ENCODE data around the gene TCF3. TPM values are rescaled to one million over a fixed set of nuclear protein-coding genes. Genes with fewer than 3 reads are reported as not detected.

Gene TCF3
- polyA plus RNA-seq, 1 donor: 74.3 TPM

GRCh38 chr19:1571358-1571757, 81.1 kb downstream of the TCF3 start:
- Histone ChIP-seq H3K36me3 (ENCODE audit: control insufficient read depth, insufficient read depth, low read length) (peaks cover 2% of the 10 kb centered on the region), H3K4me1 (ENCODE audit: control insufficient read depth, insufficient read depth, low read length) (peaks cover 12% of the 10 kb centered on the region), H3K4me3 (ENCODE audit: low read length) (no peak overlapping the region), H3K27ac (ENCODE audit: low read length) (no peak overlapping the region), H3K27me3 (ENCODE audit: control insufficient read depth, insufficient read depth, low read length) (no peaks in the 10 kb centered on the region), H3K9me3 (ENCODE audit: control insufficient read depth, low read depth, low read length) (peaks cover 9% of the 10 kb centered on the region)
- no peak for DNase-seq
- no CpG with 5 or more reads among the region's 12 CpGs for WGBS (ENCODE audit: insufficient coverage, low lambda C conversion rate)

DNA sequence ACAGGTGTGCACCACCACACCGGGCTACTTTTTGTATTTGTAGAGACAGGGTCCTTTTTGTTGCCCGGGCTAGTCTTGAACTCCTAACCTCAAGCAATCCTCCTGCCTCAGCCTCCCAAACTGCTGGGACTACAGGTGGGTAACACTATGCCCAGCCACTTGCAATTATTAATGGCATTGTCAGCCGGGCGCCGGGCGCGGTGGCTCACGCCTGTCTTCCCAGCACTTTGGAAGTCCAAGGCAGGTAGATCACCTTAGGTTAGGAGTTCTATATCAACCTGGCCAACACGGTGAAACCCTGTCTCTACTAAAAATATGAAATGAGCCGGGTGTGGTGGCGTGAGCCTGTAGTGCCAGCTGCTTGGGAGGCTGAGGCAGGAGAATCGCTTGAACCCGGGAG, 81.6 kb downstream of the TCF3 start:
- 100% methylated on average over 3 of the region's 13 CpGs for WGBS (ENCODE audit: insufficient coverage, low lambda C conversion rate)
- no peaks in the 10 kb centered on the region for H3K36me3 ChIP-seq (ENCODE audit: control insufficient read depth, insufficient read depth, low read length)

GRCh38 chr19:1569997-1570396, 82.4 kb downstream of the TCF3 start:
- 72% methylated on average over 1 of the region's 4 CpGs for WGBS (ENCODE audit: insufficient coverage, low lambda C conversion rate)
- H3K27ac ChIP-seq (ENCODE audit: low read length): no peak overlapping the region
- H3K27me3 ChIP-seq (ENCODE audit: control insufficient read depth, insufficient read depth, low read length): no peaks in the 10 kb centered on the region
- H3K4me3 ChIP-seq (ENCODE audit: low read length): no peak overlapping the region
- H3K9me3 ChIP-seq (ENCODE audit: control insufficient read depth, low read depth, low read length): peaks cover 9% of the 10 kb centered on the region
- no peak for DNase-seq
- peaks cover 20% of the 10 kb centered on the region for H3K4me1 ChIP-seq (ENCODE audit: control insufficient read depth, insufficient read depth, low read length)
- H3K36me3 ChIP-seq (ENCODE audit: control insufficient read depth, insufficient read depth, low read length): no peaks in the 10 kb centered on the region

More for the DNA sequence above, 81.6 kb downstream of the TCF3 start:
- DNase-seq: no peak
- Histone ChIP-seq H3K4me3 (ENCODE audit: low read length) (no peak overlapping the region), H3K27ac (ENCODE audit: low read length) (no peak overlapping the region), H3K9me3 (ENCODE audit: control insufficient read depth, low read depth, low read length) (peaks cover 9% of the 10 kb centered on the region), H3K27me3 (ENCODE audit: control insufficient read depth, insufficient read depth, low read length) (no peaks in the 10 kb centered on the region), H3K4me1 (ENCODE audit: control insufficient read depth, insufficient read depth, low read length) (peaks cover 15% of the 10 kb centered on the region)

- WGBS (ENCODE audit: insufficient coverage, low lambda C conversion rate): no CpG with 5 or more reads among the region's 63 CpGs
Measured at GRCh38 chr19:1568320-1569019, 83.9 kb downstream of the TCF3 start, which contains the start of gene MEX3D. Gene MEX3D, minus strand, starts transcription at chr19:1568325. Its CDS starts 267 bp downstream, at chr19:1568058.

DNA sequence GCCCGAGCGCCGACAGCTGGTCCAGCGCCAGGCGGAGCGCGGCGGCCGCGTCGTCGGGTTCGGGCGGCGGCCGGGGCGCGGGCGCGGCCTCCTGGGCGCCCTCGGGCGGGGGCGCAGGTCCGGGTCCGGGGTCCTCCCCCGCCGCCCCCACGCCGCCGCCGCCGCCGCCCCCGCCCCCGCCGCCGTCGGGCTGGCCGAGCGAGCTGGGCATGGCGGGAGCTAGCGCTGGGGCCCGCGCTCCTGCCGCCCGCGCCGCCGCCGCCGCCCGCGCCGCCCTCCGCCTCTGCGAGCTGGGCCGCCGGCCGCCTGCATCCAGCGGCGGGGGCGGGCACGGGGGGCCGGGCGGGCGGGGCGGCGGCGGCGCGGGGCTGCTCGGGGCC, 84.6 kb downstream of the TCF3 start:
- H3K36me3 ChIP-seq (ENCODE audit: control insufficient read depth, insufficient read depth, low read length): no peaks in the 10 kb centered on the region
- H3K4me1 ChIP-seq (ENCODE audit: control insufficient read depth, insufficient read depth, low read length): peaks cover 14% of the 10 kb centered on the region
- no peak overlapping the region for H3K4me3 ChIP-seq (ENCODE audit: low read length)
- peaks cover 9% of the 10 kb centered on the region for H3K9me3 ChIP-seq (ENCODE audit: control insufficient read depth, low read depth, low read length)
- no CpG with 5 or more reads among the region's 73 CpGs for WGBS (ENCODE audit: insufficient coverage, low lambda C conversion rate)
- no peaks in the 10 kb centered on the region for H3K27me3 ChIP-seq (ENCODE audit: control insufficient read depth, insufficient read depth, low read length)
- DNase-seq: peak in 1 of 2 donors; percentile 20
- no peak overlapping the region for H3K27ac ChIP-seq (ENCODE audit: low read length)

More at GRCh38 chr19:1568320-1569019, 83.9 kb downstream of the TCF3 start, which contains the start of gene MEX3D:
- Histone ChIP-seq H3K36me3 (ENCODE audit: control insufficient read depth, insufficient read depth, low read length) (no peaks in the 10 kb centered on the region), H3K9me3 (ENCODE audit: control insufficient read depth, low read depth, low read length) (peaks cover 9% of the 10 kb centered on the region), H3K4me3 (ENCODE audit: low read length) (peak within 1 kb of the TSS; percentile 80), H3K27me3 (ENCODE audit: control insufficient read depth, insufficient read depth, low read length) (no peaks in the 10 kb centered on the region), H3K4me1 (ENCODE audit: control insufficient read depth, insufficient read depth, low read length) (peaks cover 16% of the 10 kb centered on the region), H3K27ac (ENCODE audit: low read length) (peak within 1 kb of the TSS; percentile 96)
- peak; percentile 60 to 72 for DNase-seq

DNA sequence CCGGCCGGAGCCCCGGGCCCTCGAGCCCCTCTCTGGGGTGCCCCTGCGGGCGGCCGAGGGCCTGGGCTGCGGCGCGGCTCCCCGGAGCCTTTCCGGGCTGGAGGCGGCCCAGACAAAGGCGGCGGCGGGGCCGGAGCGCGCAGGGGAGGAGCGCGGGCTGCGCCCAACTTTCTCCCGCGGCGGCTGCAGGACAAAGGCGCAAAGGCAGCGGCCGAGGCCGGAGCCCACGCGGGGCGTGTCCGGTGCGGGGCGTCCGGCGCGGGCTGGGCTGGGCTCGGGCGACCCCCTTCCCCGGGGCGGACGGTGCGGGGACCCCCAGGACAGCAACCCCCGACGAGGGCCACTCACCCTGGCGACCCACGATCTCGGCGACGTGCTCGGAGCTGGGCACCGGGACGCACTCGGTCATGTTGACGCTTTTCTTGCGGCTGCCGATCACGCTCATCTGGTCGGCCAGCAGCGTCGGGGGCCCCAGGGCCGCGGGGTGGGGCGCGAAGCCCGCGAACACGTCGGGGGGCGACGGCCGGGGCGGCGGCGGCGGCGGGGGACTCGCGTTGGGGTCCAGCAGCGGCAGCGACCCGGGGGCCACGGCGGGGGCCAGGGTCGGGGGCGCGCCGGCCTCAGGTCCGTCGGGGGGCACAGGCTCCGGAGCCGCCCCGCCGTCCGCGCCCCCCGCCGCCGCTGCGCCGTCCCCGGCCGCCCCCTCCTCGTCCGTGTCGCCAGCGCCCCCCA, 85.1 kb downstream of the TCF3 start:
- peaks cover 9% of the 10 kb centered on the region for H3K9me3 ChIP-seq (ENCODE audit: control insufficient read depth, low read depth, low read length)
- DNase-seq: no peak
- H3K27me3 ChIP-seq (ENCODE audit: control insufficient read depth, insufficient read depth, low read length): no peaks in the 10 kb centered on the region
- H3K4me1 ChIP-seq (ENCODE audit: control insufficient read depth, insufficient read depth, low read length): peaks cover 14% of the 10 kb centered on the region
- no CpG with 5 or more reads among the region's 108 CpGs for WGBS (ENCODE audit: insufficient coverage, low lambda C conversion rate)
- peak overlapping the region; percentile 80 for H3K4me3 ChIP-seq (ENCODE audit: low read length)
- no peaks in the 10 kb centered on the region for H3K36me3 ChIP-seq (ENCODE audit: control insufficient read depth, insufficient read depth, low read length)
- H3K27ac ChIP-seq (ENCODE audit: low read length): peak overlapping the region; percentile 96

- DNase-seq: peak; percentile 54 to 88
- Histone ChIP-seq H3K36me3 (ENCODE audit: control insufficient read depth, insufficient read depth, low read length) (no peaks in the 10 kb centered on the region), H3K27me3 (ENCODE audit: control insufficient read depth, insufficient read depth, low read length) (no peaks in the 10 kb centered on the region), H3K9me3 (ENCODE audit: control insufficient read depth, low read depth, low read length) (peaks cover 9% of the 10 kb centered on the region), H3K4me1 (ENCODE audit: control insufficient read depth, insufficient read depth, low read length) (peaks cover 14% of the 10 kb centered on the region), H3K4me3 (ENCODE audit: low read length) (peak overlapping the region; percentile 80), H3K27ac (ENCODE audit: low read length) (peak overlapping the region; percentile 96)
- WGBS (ENCODE audit: insufficient coverage, low lambda C conversion rate): no CpG with 5 or more reads among the region's 42 CpGs
Measured at GRCh38 chr19:1566392-1567115, 85.9 kb downstream of the TCF3 start.

GRCh38 chr19:1563251-1563650, 89.2 kb downstream of the TCF3 start:
- no peak overlapping the region for H3K4me3 ChIP-seq (ENCODE audit: low read length)
- peaks cover 2% of the 10 kb centered on the region for H3K9me3 ChIP-seq (ENCODE audit: control insufficient read depth, low read depth, low read length)
- H3K4me1 ChIP-seq (ENCODE audit: control insufficient read depth, insufficient read depth, low read length): peaks cover 7% of the 10 kb centered on the region
- H3K27me3 ChIP-seq (ENCODE audit: control insufficient read depth, insufficient read depth, low read length): no peaks in the 10 kb centered on the region
- peaks cover 3% of the 10 kb centered on the region for H3K36me3 ChIP-seq (ENCODE audit: control insufficient read depth, insufficient read depth, low read length)
- WGBS (ENCODE audit: insufficient coverage, low lambda C conversion rate): no CpG with 5 or more reads among the region's 6 CpGs
- no peak overlapping the region for H3K27ac ChIP-seq (ENCODE audit: low read length)
- DNase-seq: no peak

DNA sequence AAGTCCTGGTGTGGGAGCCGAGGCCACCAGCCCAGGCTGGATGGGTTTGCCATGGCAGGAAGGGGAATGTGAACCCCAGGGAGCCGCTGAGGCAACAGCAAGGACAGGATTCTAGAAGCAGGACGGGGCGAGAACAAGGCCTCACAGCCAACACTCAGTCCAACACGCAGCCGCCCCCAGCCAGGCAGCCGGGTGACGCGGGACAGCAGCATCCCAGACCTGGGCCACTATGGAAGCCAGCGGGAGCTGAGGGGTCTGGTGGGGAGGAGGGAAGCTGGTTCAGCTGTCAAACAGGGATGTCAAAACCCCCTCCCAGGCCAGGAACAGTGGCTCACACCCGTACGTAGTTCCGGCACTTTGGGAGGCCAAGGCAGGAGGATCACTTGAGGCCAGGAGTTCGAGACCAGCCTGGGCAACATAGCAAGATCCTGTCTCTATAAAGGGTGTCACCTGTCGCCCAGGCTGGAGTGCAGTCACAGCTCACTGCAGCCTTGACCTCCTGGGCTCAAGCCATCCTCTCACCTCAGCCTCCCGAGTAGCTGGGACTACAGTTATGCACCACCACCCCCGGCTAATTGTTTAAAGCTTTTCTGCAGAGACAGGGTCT, 91.1 kb downstream of the TCF3 start:
- peaks cover 7% of the 10 kb centered on the region for H3K4me1 ChIP-seq (ENCODE audit: control insufficient read depth, insufficient read depth, low read length)
- H3K27ac ChIP-seq (ENCODE audit: low read length): no peak overlapping the region
- H3K9me3 ChIP-seq (ENCODE audit: control insufficient read depth, low read depth, low read length): peaks cover 1% of the 10 kb centered on the region
- no CpG with 5 or more reads among the region's 17 CpGs for WGBS (ENCODE audit: insufficient coverage, low lambda C conversion rate)
- DNase-seq: no peak
- peaks cover 3% of the 10 kb centered on the region for H3K36me3 ChIP-seq (ENCODE audit: control insufficient read depth, insufficient read depth, low read length)
- no peak overlapping the region for H3K4me3 ChIP-seq (ENCODE audit: low read length)
- no peaks in the 10 kb centered on the region for H3K27me3 ChIP-seq (ENCODE audit: control insufficient read depth, insufficient read depth, low read length)

Data from large intestine (tissue), 3 donors.